NT2/D1 (cell line): Measurements from ENCODE around the gene ADM2.

Source experiments
- YY1 ChIP-seq: IDR thresholded peaks from 2 replicates; pipeline ENCODE4 v1.6.1; 2011; ENCODE audit not compliant: insufficient read length, insufficient read depth
- ZNF274 ChIP-seq: IDR thresholded peaks from 2 replicates; pipeline ENCODE4 v1.6.1; 2011; ENCODE audit warnings: mild to moderate bottlenecking, low read depth, low read length

GRCh38 chr22:50485221-50486131 is 4.1 kb downstream of the ADM2 start:
- TF ChIP-seq YY1: no peak
- TF ChIP-seq ZNF274: no peak
